TTC549 (cell line): ENCODE data around the gene PCDHA1.

Experiments used
- FAIRE-seq: peaks from 2 replicates; lab custom pipeline; 2012; peaks lifted over from hg19 to GRCh38; lab: Jason Lieb, UNC

The PCDHA1 gene

GRCh38 chr5:141042555-141042954, 256.6 kb downstream of the PCDHA1 start:
- no peak for FAIRE-seq

GRCh38 chr5:141050622-141051520, 264.9 kb downstream of the PCDHA1 start, which contains the start of gene PCDHB1:
Gene PCDHB1 (plus strand): TSS chr5:141051374. CDS start chr5:141051471, 97 bp downstream.
- no peak for FAIRE-seq

GRCh38 chr5:141051521-141051866, 265.6 kb downstream of the PCDHA1 start:
- FAIRE-seq, result no peak
